ENCODE data around the gene RGS6.

Gene RGS6

GRCh38 chr14:72237722-72238666 is 305.8 kb downstream of the RGS6 start:
- Histone ChIP-seq H3K79me2 (ENCODE audit: control insufficient read depth, low read length) (no peaks in the 10 kb centered on the region), H4K20me1 (ENCODE audit: control insufficient read depth, insufficient read depth, low read depth, low read length) (no peaks in the 10 kb centered on the region), H3F3A (ENCODE audit: control insufficient read depth, insufficient read depth) (no peaks in the 10 kb centered on the region), H3K9me3 (ENCODE audit: control insufficient read depth, insufficient read depth, low read length) (no peaks in the 10 kb centered on the region), H3K4me1 (ENCODE audit: control insufficient read depth, low read length) (no peaks in the 10 kb centered on the region), H3K4me3 (ENCODE audit: low read length) (no peak overlapping the region), H3K27ac (ENCODE audit: low read depth, low read length) (no peak overlapping the region), H3K4me2 (ENCODE audit: low read length) (no peak overlapping the region), H3K36me3 (ENCODE audit: control insufficient read depth, low read length) (no peaks in the 10 kb centered on the region), H3K9me2 (replicated peaks; ENCODE audit: control insufficient read depth, low read length) (no peaks in the 10 kb centered on the region), H3K27me3 (ENCODE audit: control insufficient read depth, low read length) (no peaks in the 10 kb centered on the region)
- TF ChIP-seq, protein P1, sequence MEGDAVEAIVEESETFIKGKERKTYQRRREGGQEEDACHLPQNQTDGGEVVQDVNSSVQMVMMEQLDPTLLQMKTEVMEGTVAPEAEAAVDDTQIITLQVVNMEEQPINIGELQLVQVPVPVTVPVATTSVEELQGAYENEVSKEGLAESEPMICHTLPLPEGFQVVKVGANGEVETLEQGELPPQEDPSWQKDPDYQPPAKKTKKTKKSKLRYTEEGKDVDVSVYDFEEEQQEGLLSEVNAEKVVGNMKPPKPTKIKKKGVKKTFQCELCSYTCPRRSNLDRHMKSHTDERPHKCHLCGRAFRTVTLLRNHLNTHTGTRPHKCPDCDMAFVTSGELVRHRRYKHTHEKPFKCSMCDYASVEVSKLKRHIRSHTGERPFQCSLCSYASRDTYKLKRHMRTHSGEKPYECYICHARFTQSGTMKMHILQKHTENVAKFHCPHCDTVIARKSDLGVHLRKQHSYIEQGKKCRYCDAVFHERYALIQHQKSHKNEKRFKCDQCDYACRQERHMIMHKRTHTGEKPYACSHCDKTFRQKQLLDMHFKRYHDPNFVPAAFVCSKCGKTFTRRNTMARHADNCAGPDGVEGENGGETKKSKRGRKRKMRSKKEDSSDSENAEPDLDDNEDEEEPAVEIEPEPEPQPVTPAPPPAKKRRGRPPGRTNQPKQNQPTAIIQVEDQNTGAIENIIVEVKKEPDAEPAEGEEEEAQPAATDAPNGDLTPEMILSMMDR (IDR thresholded peaks at IDR 0.05; ENCODE audit: low read depth, low read length, poor library complexity, severe bottlenecking) = no peak
- no peak for TF ChIP-seq EZH2phosphoT487 (IDR thresholded peaks at IDR 0.05; ENCODE audit: borderline replicate concordance, low read length)

DNA sequence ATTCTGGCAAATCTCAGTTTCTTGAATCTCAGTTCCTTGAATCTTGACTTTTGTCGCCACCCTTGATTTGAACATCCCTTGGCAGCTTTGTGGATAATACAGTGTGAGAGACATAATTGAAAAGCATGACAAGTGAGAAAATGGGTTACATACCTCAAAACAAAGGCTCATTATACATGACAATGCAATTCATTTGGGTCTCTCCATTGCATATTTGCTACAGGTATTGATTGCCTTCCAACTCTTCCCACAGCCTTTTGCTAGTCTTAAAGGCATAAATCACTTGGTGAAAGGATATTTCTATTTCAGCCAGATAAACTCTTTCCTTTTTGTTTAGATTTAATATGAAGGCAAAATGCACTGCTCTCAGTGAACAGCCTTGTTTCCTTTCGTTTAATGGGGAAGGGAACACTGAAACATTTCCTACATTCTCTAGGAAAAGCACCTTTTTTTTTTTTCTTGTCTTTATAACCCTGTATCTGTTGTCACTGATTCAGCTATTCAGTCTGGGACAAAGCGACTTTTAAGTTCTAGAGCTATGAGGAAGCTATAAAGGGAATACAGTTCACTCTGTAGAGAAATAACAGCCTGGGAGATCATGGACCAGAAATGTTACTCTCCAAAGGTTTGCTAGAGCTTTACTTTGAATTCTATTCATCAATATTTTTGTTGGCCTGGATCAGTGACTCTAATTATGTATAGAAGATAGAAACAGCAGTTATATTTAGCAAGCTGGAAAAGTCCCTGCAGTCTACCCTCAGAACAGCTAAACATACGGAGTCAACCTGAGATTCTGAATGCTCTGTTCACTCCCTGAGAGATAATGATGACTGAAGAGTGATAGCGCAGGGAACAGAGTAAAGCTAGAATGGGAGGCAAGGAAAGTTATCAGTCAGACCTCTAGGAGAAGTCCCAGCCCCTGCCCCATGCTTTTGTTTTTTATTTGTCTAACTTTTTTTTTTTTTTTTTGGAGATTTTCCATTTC is 311.4 kb downstream of the RGS6 start:
- Histone ChIP-seq H3K4me2 (ENCODE audit: low read length) (no peak overlapping the region), H3K9me3 (ENCODE audit: control insufficient read depth, insufficient read depth, low read length) (no peaks in the 10 kb centered on the region; the same call in 1 of the 2 replicates), H3F3A (ENCODE audit: control insufficient read depth, insufficient read depth) (no peaks in the 10 kb centered on the region), H3K4me1 (ENCODE audit: control insufficient read depth, low read length) (no peaks in the 10 kb centered on the region), H3K79me2 (ENCODE audit: control insufficient read depth, low read length) (no peaks in the 10 kb centered on the region), H3K4me3 (ENCODE audit: low read length) (no peak overlapping the region), H3K27me3 (ENCODE audit: control insufficient read depth, low read length) (no peaks in the 10 kb centered on the region), H3K9me2 (replicated peaks; ENCODE audit: control insufficient read depth, low read length) (no peaks in the 10 kb centered on the region), H4K20me1 (ENCODE audit: control insufficient read depth, insufficient read depth, low read depth, low read length) (no peaks in the 10 kb centered on the region), H3K36me3 (ENCODE audit: control insufficient read depth, low read length) (no peaks in the 10 kb centered on the region), H3K27ac (ENCODE audit: low read depth, low read length) (no peak overlapping the region)
- TF ChIP-seq, protein P1 (IDR thresholded peaks at IDR 0.05; ENCODE audit: low read depth, low read length, poor library complexity, severe bottlenecking) = no peak
- no peak for TF ChIP-seq EZH2phosphoT487 (IDR thresholded peaks at IDR 0.05; ENCODE audit: borderline replicate concordance, low read length)

GRCh38 chr14:72247896-72248465 is 315.8 kb downstream of the RGS6 start:
- no peak overlapping the region for H3K4me3 ChIP-seq (ENCODE audit: low read length)
- H3K36me3 ChIP-seq (ENCODE audit: control insufficient read depth, low read length) = no peaks in the 10 kb centered on the region
- H3K4me1 ChIP-seq (ENCODE audit: control insufficient read depth, low read length) = no peaks in the 10 kb centered on the region
- no peaks in the 10 kb centered on the region for H4K20me1 ChIP-seq (ENCODE audit: control insufficient read depth, insufficient read depth, low read depth, low read length)
- TF ChIP-seq, protein P1 (IDR thresholded peaks at IDR 0.05; ENCODE audit: low read depth, low read length, poor library complexity, severe bottlenecking) = no peak
- no peak for TF ChIP-seq EZH2phosphoT487 (IDR thresholded peaks at IDR 0.05; ENCODE audit: borderline replicate concordance, low read length)
- no peaks in the 10 kb centered on the region for H3K27me3 ChIP-seq (ENCODE audit: control insufficient read depth, low read length)
- H3K4me2 ChIP-seq (ENCODE audit: low read length) = no peak overlapping the region
- no peak overlapping the region for H3K27ac ChIP-seq (ENCODE audit: low read depth, low read length)
- H3F3A ChIP-seq (ENCODE audit: control insufficient read depth, insufficient read depth) = no peaks in the 10 kb centered on the region
- no peaks in the 10 kb centered on the region for H3K79me2 ChIP-seq (ENCODE audit: control insufficient read depth, low read length)
- no peaks in the 10 kb centered on the region; the same call in 1 of the 2 replicates for H3K9me3 ChIP-seq (ENCODE audit: control insufficient read depth, insufficient read depth, low read length)
- H3K9me2 ChIP-seq (replicated peaks; ENCODE audit: control insufficient read depth, low read length) = no peaks in the 10 kb centered on the region

Data from DOHH2 (cell line).